Lower lobe of right lung (tissue), 2 donors: Measurements from ENCODE around the gene CASKIN2. TPM values are rescaled to one million over a fixed set of nuclear protein-coding genes. Genes with fewer than 3 reads are reported as not detected.

Experiments
- ATAC-seq, 2 donors: fragments of 200-7000 bp; cut with Tn5 transposase; one replicate each; pipeline ENCODE4 v1.9.1; 2020 to 2022; ENCODE audit warnings: mild to moderate bottlenecking in 2 of 2, moderate library complexity in 2 of 2
- DNase-seq: peaks from one replicate; pipeline ENCODE4 v3.0.0-alpha.2; 2020
- H3K27ac ChIP-seq: fragments of 200-600 bp; one replicate; pipeline ENCODE4 v1.8.0; 2022
- H3K27me3 ChIP-seq: fragments of 200-600 bp; one replicate; pipeline ENCODE4 v1.8.0; 2022; ENCODE audit warnings: low read depth
- H3K36me3 ChIP-seq: fragments of 200-600 bp; one replicate; pipeline ENCODE4 v1.8.0; 2022; ENCODE audit warnings: mild to moderate bottlenecking
- H3K4me1 ChIP-seq: fragments of 200-600 bp; one replicate; pipeline ENCODE4 v1.8.0; 2022
- H3K4me3 ChIP-seq: fragments of 200-600 bp; one replicate; pipeline ENCODE4 v1.8.0; 2022; ENCODE audit warnings: mild to moderate bottlenecking
- H3K9me3 ChIP-seq: fragments of 200-600 bp; one replicate; pipeline ENCODE4 v1.8.0; 2022
- CTCF ChIP-seq: fragments of 200-600 bp; IDR thresholded peaks from one replicate; pipeline ENCODE4 v1.8.0; 2022; ENCODE audit warnings: antibody characterized with exemption, mild to moderate bottlenecking
- intact Hi-C: fragments of 100-400 bp; cut with DNase I; formaldehyde crosslinking; loops from one replicate; pipeline ENCODE4 v1.11.0; 2022
- total RNA-seq: library from RNA; stranded (reverse); fragmentation: NEBNext Ultra II Directional; extraction: Animal tissue kit (Norgen Biotek cat#: 25700); gene quantifications from one replicate; pipeline ENCODE4 v1.2.1, GENCODE V29; 2021
- donor health status: DM: no; HTN: yes; CAD: no; lungs with severe emphysema.

Gene CASKIN2
- total RNA-seq, 1 donor from 2014 or later = 68.8 TPM

GRCh38 chr17:75489511-75489955 lies 25.8 kb downstream of the CASKIN2 start:
- ATAC-seq = no peak

GRCh38 chr17:75488693-75489510 lies 26.4 kb downstream of the CASKIN2 start:
- peak overlapping the region; percentile 69 for H3K27ac ChIP-seq
- peaks cover 39% of the 10 kb centered on the region for H3K36me3 ChIP-seq
- H3K4me1 ChIP-seq = peaks cover 44% of the 10 kb centered on the region

More at GRCh38 chr17:75489511-75489955, 25.8 kb downstream of the CASKIN2 start:
- intact Hi-C loops = no loop called here
- Histone ChIP-seq H3K27me3 (no peaks in the 10 kb centered on the region), H3K4me1 (peaks cover 44% of the 10 kb centered on the region), H3K36me3 (peaks cover 45% of the 10 kb centered on the region), H3K4me3 (no peak overlapping the region), H3K27ac (no peak overlapping the region), H3K9me3 (no peaks in the 10 kb centered on the region)
- TF ChIP-seq CTCF = no peak
- no peak for DNase-seq

GRCh38 chr17:75487351-75488070 lies 27.8 kb downstream of the CASKIN2 start:
- H3K27me3 ChIP-seq = no peaks in the 10 kb centered on the region
- peaks cover 25% of the 10 kb centered on the region for H3K36me3 ChIP-seq
- ATAC-seq (peak; percentile 38 to 45), DNase-seq (peak; percentile 68)
- peak overlapping the region; percentile 69 for H3K27ac ChIP-seq
- no peaks in the 10 kb centered on the region for H3K9me3 ChIP-seq
- no peak overlapping the region for H3K4me3 ChIP-seq
- TF ChIP-seq CTCF = peak; percentile 26
- intact Hi-C loops = no loop called here
- H3K4me1 ChIP-seq = peaks cover 51% of the 10 kb centered on the region

More at GRCh38 chr17:75488693-75489510, 26.4 kb downstream of the CASKIN2 start:
- intact Hi-C loops = no loop called here
- H3K27me3 ChIP-seq = no peaks in the 10 kb centered on the region
- ATAC-seq (no peak), DNase-seq (no peak)
- no peaks in the 10 kb centered on the region for H3K9me3 ChIP-seq
- H3K4me3 ChIP-seq = no peak overlapping the region
- no peak for TF ChIP-seq CTCF

GRCh38 chr17:75486951-75487350 lies 28.4 kb downstream of the CASKIN2 start:
- peaks cover 57% of the 10 kb centered on the region for H3K4me1 ChIP-seq
- no peak overlapping the region for H3K4me3 ChIP-seq
- DNase-seq = no peak
- no peak for TF ChIP-seq CTCF
- H3K9me3 ChIP-seq = no peaks in the 10 kb centered on the region
- peak overlapping the region; percentile 69 for H3K27ac ChIP-seq
- H3K27me3 ChIP-seq = no peaks in the 10 kb centered on the region
- no peak for ATAC-seq
- peaks cover 19% of the 10 kb centered on the region for H3K36me3 ChIP-seq
- intact Hi-C loops = no loop called here

- Histone ChIP-seq H3K27me3 (no peaks in the 10 kb centered on the region), H3K9me3 (no peaks in the 10 kb centered on the region), H3K27ac (no peak overlapping the region), H3K4me1 (peaks cover 62% of the 10 kb centered on the region), H3K4me3 (no peak overlapping the region), H3K36me3 (peaks cover 11% of the 10 kb centered on the region)
- no peak for ATAC-seq
- TF ChIP-seq CTCF = no peak
- DNase-seq = peak; percentile 47
- intact Hi-C loops = no loop called here
Observed at GRCh38 chr17:75486151-75486550, 29.2 kb downstream of the CASKIN2 start.
